Mucosa of rectum (tissue), 2 donors: ENCODE measurements around the gene RFTN1.

ENCODE experiments used
- H3K27ac ChIP-seq, 2 donors: one replicate each; pipeline ENCODE4 v1.7.0; 2013; ENCODE audit warnings: inconsistent platforms in 2 of 2, low read depth in 2 of 2, low read length in 2 of 2
- H3K27me3 ChIP-seq, 2 donors: one replicate each; pipeline ENCODE4 v1.7.0; 2013; ENCODE audit warnings: low read length in 2 of 2; ENCODE audit not compliant: control insufficient read depth in 2 of 2, insufficient read depth in 2 of 2
- H3K36me3 ChIP-seq, 2 donors: one replicate each; pipeline ENCODE4 v1.7.0; 2013; ENCODE audit warnings: low read length in 2 of 2; ENCODE audit not compliant: control insufficient read depth in 2 of 2, insufficient read depth in 2 of 2
- H3K4me1 ChIP-seq, 2 donors: one replicate each; pipeline ENCODE4 v1.7.0; 2013; ENCODE audit warnings: low read length in 2 of 2, mild to moderate bottlenecking in 1 of 2; ENCODE audit not compliant: control insufficient read depth in 2 of 2, insufficient read depth in 2 of 2
- H3K4me3 ChIP-seq, 2 donors: one replicate each; pipeline ENCODE4 v1.7.0; 2013; ENCODE audit warnings: low read length in 2 of 2
- H3K9ac ChIP-seq, 2 donors: one replicate each; pipeline ENCODE4 v1.7.0; 2013; ENCODE audit warnings: low read length in 2 of 2, low read depth in 1 of 2, mild to moderate bottlenecking in 1 of 2
- H3K9me3 ChIP-seq, 2 donors: one replicate each; pipeline ENCODE4 v1.7.0; 2013; ENCODE audit warnings: low read length in 2 of 2; ENCODE audit not compliant: control insufficient read depth in 2 of 2
- donor health status: healthy.
- donor health status: Normal muscosa, but diverticular disease.

Gene RFTN1

GRCh38 chr3:16515885-16516420, 2.5 kb upstream of the RFTN1 start:
- Histone ChIP-seq H3K27ac (peak overlapping the region in 1 of 2 donors; percentile 32), H3K9me3 (no peaks in the 10 kb centered on the region), H3K4me1 (peaks cover 10 to 15% of the 10 kb centered on the region in 2 donors), H3K9ac (no peak overlapping the region), H3K27me3 (peaks cover 8 to 22% of the 10 kb centered on the region in 2 donors), H3K4me3 (no peak overlapping the region), H3K36me3 (no peaks in the 10 kb centered on the region)

- Histone ChIP-seq H3K9me3 (no peaks in the 10 kb centered on the region), H3K9ac (peak overlapping the region in 1 of 2 donors; percentile 34), H3K27ac (no peak overlapping the region), H3K27me3 (peaks cover 8 to 22% of the 10 kb centered on the region in 2 donors), H3K4me1 (peaks cover 12 to 18% of the 10 kb centered on the region in 2 donors), H3K36me3 (no peaks in the 10 kb centered on the region), H3K4me3 (no peak overlapping the region)
Measured at GRCh38 chr3:16514755-16515353, 1.4 kb upstream of the RFTN1 start.

- no peaks in the 10 kb centered on the region for H3K36me3 ChIP-seq
- peaks cover 12 to 18% of the 10 kb centered on the region in 2 donors for H3K4me1 ChIP-seq
- H3K4me3 ChIP-seq, result peak overlapping the region; percentile 65 to 68
- peaks cover 8 to 22% of the 10 kb centered on the region in 2 donors for H3K27me3 ChIP-seq
- H3K9me3 ChIP-seq, result no peaks in the 10 kb centered on the region
- H3K27ac ChIP-seq, result peak overlapping the region; percentile 70 to 80
- H3K9ac ChIP-seq, result peak overlapping the region; percentile 42 to 56
Measured at GRCh38 chr3:16514021-16514700, 662 bp upstream of the RFTN1 start.

- Histone ChIP-seq H3K9me3 (no peaks in the 10 kb centered on the region), H3K4me1 (peaks cover 14 to 24% of the 10 kb centered on the region in 2 donors), H3K9ac (peak overlapping the region; percentile 69 to 72)
Measured at GRCh38 chr3:16512435-16513140, 911 bp downstream of the RFTN1 start.

GRCh38 chr3:16511681-16512434, 1.6 kb downstream of the RFTN1 start:
- Histone ChIP-seq H3K9ac (peak overlapping the region; percentile 12 to 72), H3K4me1 (peaks cover 14 to 22% of the 10 kb centered on the region in 2 donors), H3K9me3 (no peaks in the 10 kb centered on the region), H3K27ac (peak overlapping the region; percentile 78 to 80), H3K4me3 (peak overlapping the region; percentile 68 to 81), H3K27me3 (peaks cover 8 to 22% of the 10 kb centered on the region in 2 donors), H3K36me3 (no peaks in the 10 kb centered on the region)

More at GRCh38 chr3:16512435-16513140, 911 bp downstream of the RFTN1 start:
- Histone ChIP-seq H3K4me3 (peak overlapping the region; percentile 68 to 81), H3K27me3 (peaks cover 8 to 22% of the 10 kb centered on the region in 2 donors), H3K36me3 (no peaks in the 10 kb centered on the region), H3K27ac (peak overlapping the region; percentile 78 to 80)

GRCh38 chr3:16510620-16511319, 2.7 kb downstream of the RFTN1 start:
- H3K4me1 ChIP-seq, result peaks cover 14 to 20% of the 10 kb centered on the region in 2 donors
- H3K27me3 ChIP-seq, result peaks cover 8 to 22% of the 10 kb centered on the region in 2 donors
- H3K27ac ChIP-seq, result peak overlapping the region in 1 of 2 donors; percentile 17
- no peaks in the 10 kb centered on the region for H3K9me3 ChIP-seq
- no peaks in the 10 kb centered on the region for H3K36me3 ChIP-seq
- H3K9ac ChIP-seq, result peak overlapping the region in 1 of 2 donors; percentile 28
- H3K4me3 ChIP-seq, result peak overlapping the region in 1 of 2 donors; percentile 81

GRCh38 chr3:16509721-16510619, 3.5 kb downstream of the RFTN1 start:
- Histone ChIP-seq H3K27ac (peak overlapping the region; percentile 14 to 48), H3K27me3 (peaks cover 8 to 22% of the 10 kb centered on the region in 2 donors), H3K9me3 (no peaks in the 10 kb centered on the region), H3K36me3 (no peaks in the 10 kb centered on the region), H3K4me3 (peak overlapping the region in 1 of 2 donors; percentile 41), H3K4me1 (peaks cover 14 to 18% of the 10 kb centered on the region in 2 donors), H3K9ac (no peak overlapping the region)

- Histone ChIP-seq H3K9me3 (no peaks in the 10 kb centered on the region), H3K27me3 (peaks cover 4 to 10% of the 10 kb centered on the region in 2 donors), H3K4me3 (no peak overlapping the region), H3K4me1 (peaks cover 9 to 16% of the 10 kb centered on the region in 2 donors), H3K36me3 (no peaks in the 10 kb centered on the region), H3K27ac (no peak overlapping the region), H3K9ac (no peak overlapping the region)
Measured at GRCh38 chr3:16508591-16508995, 4.9 kb downstream of the RFTN1 start.
